Measurements from ENCODE around the gene UBC. TPM values are rescaled to one million over a fixed set of nuclear protein-coding genes. Genes with fewer than 3 reads are reported as not detected.

Gene UBC
- total and polyA plus RNA-seq, 9 of the 15 experiments (the other 6 are each of a cell fraction or from before 2014, with no cell fraction given), result 533 to 1,153 (median 813) TPM

DNA sequence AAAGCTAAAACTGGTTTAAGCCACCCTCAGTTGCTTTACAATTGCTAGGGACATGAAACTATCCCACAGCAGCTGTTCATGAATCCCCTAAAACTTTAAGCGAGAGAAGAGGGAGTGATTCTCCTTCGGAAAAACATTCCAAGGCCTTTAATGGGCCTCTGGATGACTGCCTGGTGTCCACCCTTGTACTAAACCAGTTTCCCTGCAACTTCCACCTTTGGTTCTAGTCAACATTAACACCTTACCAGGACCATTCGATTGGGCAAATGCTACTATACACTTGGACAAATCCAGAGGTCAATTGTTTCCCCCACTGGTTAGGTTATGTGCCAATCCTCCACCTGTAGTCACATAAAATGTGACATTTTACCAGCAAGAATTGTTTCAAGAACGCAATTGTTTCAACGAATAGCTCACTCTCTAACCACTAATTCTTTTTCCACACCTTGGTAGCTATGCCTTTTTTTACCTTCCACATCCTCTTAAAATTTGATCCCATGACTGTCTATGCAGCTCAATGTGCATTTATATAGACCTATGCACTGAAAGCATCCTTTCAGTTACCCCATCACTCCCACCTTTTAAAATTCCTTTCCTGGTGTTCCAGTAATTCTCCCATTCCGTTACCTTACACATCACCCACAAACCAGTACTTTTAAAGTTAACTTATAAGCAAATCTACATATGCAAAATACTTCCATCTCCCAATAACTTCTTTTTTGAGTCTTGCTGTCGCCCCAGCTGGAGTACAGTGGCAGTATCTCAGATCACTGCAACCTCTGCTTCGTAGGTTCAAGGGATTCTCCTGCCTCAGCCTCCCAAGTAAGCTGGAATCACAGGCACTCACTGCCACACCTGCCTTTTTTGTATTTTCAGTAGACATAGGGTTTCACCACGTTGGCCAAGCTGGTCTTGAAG is 3.6 kb downstream of the UBC start (continued):
- peak; percentile 21 for TF ChIP-seq HDAC3 (IDR thresholded peaks at IDR 0.05; ENCODE audit: borderline replicate concordance, partially characterized antibody)
- TF ChIP-seq, protein P1, sequence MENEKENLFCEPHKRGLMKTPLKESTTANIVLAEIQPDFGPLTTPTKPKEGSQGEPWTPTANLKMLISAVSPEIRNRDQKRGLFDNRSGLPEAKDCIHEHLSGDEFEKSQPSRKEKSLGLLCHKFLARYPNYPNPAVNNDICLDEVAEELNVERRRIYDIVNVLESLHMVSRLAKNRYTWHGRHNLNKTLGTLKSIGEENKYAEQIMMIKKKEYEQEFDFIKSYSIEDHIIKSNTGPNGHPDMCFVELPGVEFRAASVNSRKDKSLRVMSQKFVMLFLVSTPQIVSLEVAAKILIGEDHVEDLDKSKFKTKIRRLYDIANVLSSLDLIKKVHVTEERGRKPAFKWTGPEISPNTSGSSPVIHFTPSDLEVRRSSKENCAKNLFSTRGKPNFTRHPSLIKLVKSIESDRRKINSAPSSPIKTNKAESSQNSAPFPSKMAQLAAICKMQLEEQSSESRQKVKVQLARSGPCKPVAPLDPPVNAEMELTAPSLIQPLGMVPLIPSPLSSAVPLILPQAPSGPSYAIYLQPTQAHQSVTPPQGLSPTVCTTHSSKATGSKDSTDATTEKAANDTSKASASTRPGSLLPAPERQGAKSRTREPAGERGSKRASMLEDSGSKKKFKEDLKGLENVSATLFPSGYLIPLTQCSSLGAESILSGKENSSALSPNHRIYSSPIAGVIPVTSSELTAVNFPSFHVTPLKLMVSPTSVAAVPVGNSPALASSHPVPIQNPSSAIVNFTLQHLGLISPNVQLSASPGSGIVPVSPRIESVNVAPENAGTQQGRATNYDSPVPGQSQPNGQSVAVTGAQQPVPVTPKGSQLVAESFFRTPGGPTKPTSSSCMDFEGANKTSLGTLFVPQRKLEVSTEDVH (IDR thresholded peaks at IDR 0.05; ENCODE audit: low read depth, partially characterized antibody), result peak; percentile 88
- TF ChIP-seq CCAR2 (IDR thresholded peaks at IDR 0.05; ENCODE audit: low read depth, low read length), result no peak
- TF ChIP-seq MEF2A (IDR thresholded peaks at IDR 0.05; ENCODE audit: control insufficient read depth, low read depth, low read length), result 0 out of 2 replicates have a peak, but pooled peaks have one; percentile 2
- peak; percentile 64 for TF ChIP-seq PCBP2 (IDR thresholded peaks at IDR 0.05; ENCODE audit: low read depth, low read length, poor library complexity, severe bottlenecking)
- TF ChIP-seq ZNF75A (CRISPR knock-in tag; IDR thresholded peaks at IDR 0.05), result 0 out of 2 replicates have a peak, but pooled peaks have one; percentile 47
- TF ChIP-seq ZNF695 (CRISPR knock-in tag; IDR thresholded peaks at IDR 0.05), result peak; percentile 62
- TF ChIP-seq, protein P2, sequence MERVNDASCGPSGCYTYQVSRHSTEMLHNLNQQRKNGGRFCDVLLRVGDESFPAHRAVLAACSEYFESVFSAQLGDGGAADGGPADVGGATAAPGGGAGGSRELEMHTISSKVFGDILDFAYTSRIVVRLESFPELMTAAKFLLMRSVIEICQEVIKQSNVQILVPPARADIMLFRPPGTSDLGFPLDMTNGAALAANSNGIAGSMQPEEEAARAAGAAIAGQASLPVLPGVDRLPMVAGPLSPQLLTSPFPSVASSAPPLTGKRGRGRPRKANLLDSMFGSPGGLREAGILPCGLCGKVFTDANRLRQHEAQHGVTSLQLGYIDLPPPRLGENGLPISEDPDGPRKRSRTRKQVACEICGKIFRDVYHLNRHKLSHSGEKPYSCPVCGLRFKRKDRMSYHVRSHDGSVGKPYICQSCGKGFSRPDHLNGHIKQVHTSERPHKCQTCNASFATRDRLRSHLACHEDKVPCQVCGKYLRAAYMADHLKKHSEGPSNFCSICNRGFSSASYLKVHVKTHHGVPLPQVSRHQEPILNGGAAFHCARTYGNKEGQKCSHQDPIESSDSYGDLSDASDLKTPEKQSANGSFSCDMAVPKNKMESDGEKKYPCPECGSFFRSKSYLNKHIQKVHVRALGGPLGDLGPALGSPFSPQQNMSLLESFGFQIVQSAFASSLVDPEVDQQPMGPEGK (CRISPR knock-in tag; IDR thresholded peaks at IDR 0.05; ENCODE audit: borderline replicate concordance), result peak; percentile 82; the same call in 1 of the 2 replicates
- TF ChIP-seq, protein P3, sequence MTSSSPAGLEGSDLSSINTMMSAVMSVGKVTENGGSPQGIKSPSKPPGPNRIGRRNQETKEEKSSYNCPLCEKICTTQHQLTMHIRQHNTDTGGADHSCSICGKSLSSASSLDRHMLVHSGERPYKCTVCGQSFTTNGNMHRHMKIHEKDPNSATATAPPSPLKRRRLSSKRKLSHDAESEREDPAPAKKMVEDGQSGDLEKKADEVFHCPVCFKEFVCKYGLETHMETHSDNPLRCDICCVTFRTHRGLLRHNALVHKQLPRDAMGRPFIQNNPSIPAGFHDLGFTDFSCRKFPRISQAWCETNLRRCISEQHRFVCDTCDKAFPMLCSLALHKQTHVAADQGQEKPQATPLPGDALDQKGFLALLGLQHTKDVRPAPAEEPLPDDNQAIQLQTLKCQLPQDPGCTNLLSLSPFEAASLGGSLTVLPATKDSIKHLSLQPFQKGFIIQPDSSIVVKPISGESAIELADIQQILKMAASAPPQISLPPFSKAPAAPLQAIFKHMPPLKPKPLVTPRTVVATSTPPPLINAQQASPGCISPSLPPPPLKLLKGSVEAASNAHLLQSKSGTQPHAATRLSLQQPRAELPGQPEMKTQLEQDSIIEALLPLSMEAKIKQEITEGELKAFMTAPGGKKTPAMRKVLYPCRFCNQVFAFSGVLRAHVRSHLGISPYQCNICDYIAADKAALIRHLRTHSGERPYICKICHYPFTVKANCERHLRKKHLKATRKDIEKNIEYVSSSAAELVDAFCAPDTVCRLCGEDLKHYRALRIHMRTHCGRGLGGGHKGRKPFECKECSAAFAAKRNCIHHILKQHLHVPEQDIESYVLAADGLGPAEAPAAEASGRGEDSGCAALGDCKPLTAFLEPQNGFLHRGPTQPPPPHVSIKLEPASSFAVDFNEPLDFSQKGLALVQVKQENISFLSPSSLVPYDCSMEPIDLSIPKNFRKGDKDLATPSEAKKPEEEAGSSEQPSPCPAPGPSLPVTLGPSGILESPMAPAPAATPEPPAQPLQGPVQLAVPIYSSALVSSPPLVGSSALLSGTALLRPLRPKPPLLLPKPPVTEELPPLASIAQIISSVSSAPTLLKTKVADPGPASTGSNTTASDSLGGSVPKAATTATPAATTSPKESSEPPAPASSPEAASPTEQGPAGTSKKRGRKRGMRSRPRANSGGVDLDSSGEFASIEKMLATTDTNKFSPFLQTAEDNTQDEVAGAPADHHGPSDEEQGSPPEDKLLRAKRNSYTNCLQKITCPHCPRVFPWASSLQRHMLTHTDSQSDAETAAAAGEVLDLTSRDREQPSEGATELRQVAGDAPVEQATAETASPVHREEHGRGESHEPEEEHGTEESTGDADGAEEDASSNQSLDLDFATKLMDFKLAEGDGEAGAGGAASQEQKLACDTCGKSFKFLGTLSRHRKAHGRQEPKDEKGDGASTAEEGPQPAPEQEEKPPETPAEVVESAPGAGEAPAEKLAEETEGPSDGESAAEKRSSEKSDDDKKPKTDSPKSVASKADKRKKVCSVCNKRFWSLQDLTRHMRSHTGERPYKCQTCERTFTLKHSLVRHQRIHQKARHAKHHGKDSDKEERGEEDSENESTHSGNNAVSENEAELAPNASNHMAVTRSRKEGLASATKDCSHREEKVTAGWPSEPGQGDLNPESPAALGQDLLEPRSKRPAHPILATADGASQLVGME (CRISPR knock-in tag; IDR thresholded peaks at IDR 0.05), result peak; percentile 70; the same call in 1 of the 2 replicates
- peak; percentile 59; the same call in 1 of the 2 replicates for TF ChIP-seq LCOR (CRISPR knock-in tag; IDR thresholded peaks at IDR 0.05)
- no peak for TF ChIP-seq KDM2B (CRISPR knock-in tag; IDR thresholded peaks at IDR 0.05)
- peak; percentile 77 for TF ChIP-seq KHSRP (IDR thresholded peaks at IDR 0.05)
- TF ChIP-seq, protein P4, sequence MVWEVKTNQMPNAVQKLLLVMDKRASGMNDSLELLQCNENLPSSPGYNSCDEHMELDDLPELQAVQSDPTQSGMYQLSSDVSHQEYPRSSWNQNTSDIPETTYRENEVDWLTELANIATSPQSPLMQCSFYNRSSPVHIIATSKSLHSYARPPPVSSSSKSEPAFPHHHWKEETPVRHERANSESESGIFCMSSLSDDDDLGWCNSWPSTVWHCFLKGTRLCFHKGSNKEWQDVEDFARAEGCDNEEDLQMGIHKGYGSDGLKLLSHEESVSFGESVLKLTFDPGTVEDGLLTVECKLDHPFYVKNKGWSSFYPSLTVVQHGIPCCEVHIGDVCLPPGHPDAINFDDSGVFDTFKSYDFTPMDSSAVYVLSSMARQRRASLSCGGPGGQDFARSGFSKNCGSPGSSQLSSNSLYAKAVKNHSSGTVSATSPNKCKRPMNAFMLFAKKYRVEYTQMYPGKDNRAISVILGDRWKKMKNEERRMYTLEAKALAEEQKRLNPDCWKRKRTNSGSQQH (CRISPR knock-in tag; IDR thresholded peaks at IDR 0.05), result peak; percentile 95
- no peak for TF ChIP-seq TCF3 (CRISPR knock-in tag; IDR thresholded peaks at IDR 0.05)

Data from K562 (cell line).